Stimulated activated CD8-positive, alpha-beta memory T cell treated with anti-CD3 and anti-CD28 coated beads, Interleukin-2, amount 100 ng/mL, for 48 hours (primary cell): ENCODE results near the gene PLEKHA7.

Experiments used
- DNase-seq, 2 donors: peaks; one replicate each; pipeline ENCODE4 v3.0.0-alpha.2; 2020; ENCODE audit warnings: low read depth in 2 of 2

The PLEKHA7 gene

DNA sequence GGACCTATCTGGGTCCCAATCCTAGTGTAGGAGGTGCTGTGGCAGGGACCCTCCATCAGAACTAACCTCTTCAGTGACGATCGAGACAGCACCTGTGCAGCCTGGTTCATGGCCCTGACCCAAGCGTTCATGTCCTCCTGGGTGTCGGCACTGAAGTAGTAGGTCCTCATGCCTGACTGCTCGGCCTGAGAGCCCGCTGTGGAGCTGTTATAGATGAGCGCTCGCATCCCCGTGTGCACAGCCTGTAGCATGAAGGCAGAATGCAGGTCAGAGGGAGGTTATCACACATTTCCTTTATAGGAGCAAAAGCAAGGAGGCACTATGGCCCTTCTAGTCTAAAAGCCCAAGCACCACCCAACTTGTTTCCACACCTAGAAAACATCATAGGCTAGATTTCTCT lies 172.7 kb downstream of the PLEKHA7 start:
- DNase-seq: no peak

DNA sequence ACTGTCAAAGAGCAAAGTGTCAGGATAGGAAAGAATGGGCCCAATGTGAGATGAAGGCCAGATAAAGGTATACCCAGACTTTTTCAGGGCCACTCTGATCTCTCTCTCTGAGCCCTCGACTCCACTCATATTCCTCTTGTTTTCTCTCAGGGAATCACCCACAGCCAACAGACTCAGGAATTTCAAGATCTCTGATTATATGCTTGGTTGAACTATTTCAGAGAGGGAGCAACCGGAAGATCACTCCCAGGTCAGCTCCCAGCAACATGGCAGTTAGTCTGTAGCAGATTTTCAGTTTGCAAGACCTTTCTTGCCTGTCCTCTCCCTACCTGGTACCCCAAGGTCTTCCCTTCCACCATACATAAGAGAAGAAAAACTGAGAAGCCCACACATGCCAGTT lies 173.3 kb downstream of the PLEKHA7 start:
- no peak for DNase-seq

DNA sequence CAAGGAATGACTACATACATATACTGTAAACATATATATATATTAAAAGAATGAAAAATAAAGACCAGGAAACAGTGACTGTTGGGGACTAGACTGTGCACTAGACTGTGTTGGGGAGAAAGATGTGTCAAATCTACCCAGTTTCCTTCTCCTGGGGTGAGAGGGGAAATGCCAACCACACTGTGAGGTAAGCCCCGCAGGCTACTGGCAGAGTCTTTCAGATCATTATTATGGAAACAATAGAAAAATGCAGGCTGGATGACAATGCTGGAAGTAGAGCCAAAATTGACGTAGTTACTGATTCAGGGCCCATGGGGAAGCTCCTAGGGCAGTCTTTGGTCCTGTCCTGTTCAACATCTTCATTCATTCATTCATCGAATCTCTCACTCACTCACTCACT lies 174.4 kb downstream of the PLEKHA7 start:
- no peak for DNase-seq

DNA sequence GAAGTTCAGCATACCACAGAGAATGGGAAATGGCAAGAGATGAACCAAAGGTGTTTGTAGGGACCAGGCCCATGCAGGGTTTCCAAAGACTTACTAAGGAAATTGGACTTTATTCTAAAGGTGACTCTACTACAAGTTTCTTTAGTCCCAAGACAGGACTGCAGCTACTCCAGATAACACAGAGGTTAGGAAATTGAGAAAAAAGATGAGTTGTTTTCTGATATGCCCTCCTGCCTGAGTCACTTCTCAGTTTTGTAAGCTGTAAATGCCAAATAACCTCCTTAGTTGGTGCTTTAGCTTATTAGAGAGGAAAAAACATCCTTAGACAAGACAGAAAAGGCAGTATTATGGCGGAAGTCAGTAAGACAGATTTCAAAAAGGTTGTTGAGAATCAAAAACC lies 179.8 kb downstream of the PLEKHA7 start:
- DNase-seq: no peak

DNA sequence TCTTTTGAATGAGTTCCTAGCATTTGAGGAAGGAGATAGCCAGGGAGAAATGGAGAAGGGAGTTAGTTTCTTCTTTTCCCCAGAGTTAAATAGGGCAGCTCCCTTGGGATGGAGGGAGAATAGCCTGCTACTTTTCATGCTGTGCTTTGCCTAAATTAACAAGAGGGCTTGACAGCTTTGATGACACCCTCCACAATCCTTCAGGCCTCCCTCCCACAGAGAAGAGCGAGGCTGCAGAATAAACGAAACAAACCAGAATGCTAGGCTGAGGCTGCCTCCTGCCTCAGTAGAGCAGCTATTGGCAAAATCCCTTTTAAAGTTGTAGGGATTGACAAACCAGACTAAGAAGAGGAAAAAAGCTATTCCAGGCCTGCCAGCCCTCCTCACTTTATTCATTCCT lies 181.2 kb downstream of the PLEKHA7 start:
- no peak for DNase-seq

DNA sequence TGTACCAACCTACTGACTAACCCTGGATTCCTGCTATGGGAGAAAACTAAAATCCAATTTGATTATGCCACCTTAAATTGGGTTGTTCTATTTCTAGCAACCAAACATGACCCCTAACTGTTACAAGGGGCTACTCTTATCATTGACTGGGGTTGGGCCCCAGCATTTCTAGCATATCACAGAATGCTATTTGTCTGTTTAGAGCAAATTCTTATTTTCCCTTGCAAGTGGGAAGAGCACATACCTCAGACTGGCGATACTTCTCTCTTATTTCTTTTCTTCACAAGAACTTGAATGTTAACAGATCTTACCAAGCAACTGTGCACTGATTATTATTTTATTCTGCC lies 182.0 kb downstream of the PLEKHA7 start:
- no peak for DNase-seq

DNA sequence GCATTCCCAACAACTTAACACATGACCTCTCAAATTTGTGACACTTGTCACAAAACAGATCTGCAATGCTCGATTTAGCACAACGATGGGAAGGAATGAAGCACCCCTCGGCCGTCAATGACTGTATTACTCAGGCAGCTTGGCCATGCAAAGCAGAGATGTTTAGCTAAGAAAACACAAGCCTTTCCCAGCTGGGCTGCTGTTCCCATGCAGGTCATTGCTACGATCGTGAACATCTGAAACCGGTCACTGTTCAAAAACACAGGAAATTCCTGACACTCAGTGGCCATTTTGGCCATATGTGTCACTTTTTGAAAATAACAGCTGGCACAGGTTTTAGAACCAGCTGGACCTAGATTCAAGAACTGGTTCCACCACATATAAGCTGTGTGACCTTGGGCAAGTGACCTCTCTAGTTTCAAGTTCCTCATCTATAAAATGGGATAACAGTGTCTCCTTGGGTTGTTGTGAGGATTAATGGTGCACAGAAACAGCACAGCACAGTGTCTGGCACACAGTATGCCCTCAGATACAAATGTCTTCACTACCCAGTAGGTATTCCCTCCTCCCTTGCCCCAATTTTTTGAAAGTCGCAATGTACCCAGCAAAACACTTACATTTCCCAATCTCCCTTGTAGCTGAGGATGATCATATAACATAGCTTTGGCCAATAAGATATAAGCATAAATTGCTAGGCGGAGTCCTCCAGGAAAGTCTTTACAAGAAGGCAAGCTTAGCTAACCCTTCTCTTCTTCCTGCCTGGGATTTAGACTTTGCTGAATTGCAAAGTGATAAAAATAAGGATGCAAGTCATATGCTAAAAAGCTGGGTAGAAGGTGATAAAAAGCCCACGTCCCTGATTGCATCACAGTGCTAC lies 182.7 kb downstream of the PLEKHA7 start:
- no peak for DNase-seq

DNA sequence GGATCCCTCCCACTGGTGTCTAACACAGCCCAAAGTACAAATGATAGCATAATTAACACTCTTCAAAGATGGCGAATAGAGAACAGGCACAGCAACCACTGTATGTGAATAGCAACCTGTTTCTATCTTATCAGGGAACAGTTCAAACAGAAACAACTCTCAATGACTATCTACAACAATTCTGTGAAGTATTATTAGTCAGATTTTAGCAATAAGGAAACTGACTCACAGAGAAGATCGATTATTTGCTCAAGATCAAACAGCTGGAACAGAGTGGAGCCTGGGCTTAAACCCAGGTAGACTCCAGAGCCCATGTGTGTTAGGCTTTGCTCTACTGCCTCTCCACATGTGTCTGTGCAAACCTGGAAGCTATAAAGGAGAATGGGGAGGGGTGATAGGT lies 187.1 kb downstream of the PLEKHA7 start:
- DNase-seq: no peak

DNA sequence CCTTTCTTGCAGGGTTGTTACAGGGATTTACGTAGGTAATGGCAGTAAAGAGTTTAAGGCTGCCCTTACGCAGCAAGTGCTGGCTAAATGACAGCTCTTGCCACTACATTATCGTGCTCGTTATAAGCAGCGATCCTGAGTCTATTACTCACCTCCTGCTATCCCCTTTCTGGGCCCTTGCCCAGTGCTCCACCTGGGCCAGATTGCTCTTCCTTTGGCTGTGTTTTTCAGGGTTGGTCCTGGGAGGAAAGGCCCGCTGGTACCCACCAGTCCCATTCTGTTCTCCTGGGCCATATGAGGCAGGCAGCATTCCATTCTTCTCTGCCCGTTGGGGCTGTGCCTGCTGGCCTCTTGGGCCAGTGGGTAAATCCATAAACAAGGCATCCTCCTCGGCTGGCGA lies 188.2 kb downstream of the PLEKHA7 start:
- no peak for DNase-seq

DNA sequence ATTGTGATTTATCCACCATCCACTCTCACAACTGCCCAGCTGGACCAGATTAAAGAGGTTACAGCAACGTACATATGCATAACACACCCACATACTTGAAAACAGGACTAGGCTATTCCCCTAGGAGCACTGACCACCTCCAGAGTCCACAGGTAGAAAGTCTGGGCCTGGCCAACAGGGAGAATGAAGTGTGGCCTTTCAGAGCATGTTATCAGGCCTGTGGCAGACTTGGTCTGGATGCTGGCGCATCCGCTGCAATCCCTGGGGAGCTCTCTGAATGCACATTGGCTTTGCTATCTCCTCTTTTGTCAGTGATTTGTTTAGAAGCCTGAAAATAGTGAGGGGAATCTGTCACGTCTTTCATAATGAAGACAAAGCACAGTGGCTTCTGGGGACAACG lies 189.1 kb downstream of the PLEKHA7 start:
- DNase-seq: no peak

DNA sequence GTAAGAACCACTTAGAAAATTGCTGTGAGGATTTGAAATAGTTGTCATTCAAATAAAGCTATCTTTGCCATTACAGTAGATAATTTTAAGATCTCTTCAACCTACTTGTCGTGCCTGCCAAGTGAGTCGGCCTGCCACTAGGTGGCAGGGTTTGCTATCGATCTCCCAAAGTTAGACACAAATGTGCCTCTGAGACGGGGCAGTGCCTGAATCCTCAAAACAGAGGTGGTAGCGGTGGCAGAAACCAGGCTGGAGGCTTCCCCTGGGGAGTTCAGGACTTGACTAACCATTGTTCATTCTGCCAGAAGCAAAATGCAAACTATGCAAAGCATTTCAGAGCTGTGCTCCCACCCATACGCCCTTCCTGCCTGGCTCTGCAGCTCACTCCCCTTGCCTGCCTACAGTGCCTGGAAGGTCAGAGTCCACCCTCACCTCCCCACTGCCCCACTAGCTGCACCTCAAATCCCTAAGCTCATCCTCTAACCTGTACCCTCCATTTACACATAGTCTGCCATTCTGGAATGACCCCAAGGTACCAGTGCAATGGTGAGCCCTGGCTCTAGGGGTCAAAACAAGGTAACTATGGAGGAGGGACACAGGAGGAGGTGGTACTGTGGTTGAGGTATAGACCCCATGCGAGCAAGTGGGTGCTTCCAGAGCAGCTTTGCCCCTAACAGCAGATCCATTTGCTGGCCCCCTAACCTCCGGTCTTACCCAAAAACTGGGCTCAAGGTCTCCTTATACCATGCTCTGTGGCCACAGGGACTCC lies 193.7 kb downstream of the PLEKHA7 start:
- DNase-seq: peak; percentile 51 to 61

DNA sequence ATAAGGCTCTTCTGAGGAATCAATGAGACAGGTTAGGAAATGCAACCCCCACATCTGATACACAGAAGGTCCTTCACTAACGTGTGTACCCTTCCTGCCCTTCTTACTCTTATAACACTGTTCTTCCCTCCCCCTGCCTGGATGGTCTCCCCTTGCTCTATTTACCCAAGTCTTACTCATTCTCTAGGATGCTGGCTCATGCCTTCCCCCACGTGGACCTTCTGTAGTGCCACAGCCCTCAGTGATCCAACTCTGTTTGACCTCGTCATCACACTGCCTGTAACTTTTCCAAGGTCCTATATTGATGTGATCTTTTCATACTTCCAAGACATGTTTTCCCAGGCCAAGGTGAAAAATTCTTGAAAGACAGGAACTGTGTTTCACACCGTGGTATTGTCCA lies 195.9 kb downstream of the PLEKHA7 start:
- no peak for DNase-seq

DNA sequence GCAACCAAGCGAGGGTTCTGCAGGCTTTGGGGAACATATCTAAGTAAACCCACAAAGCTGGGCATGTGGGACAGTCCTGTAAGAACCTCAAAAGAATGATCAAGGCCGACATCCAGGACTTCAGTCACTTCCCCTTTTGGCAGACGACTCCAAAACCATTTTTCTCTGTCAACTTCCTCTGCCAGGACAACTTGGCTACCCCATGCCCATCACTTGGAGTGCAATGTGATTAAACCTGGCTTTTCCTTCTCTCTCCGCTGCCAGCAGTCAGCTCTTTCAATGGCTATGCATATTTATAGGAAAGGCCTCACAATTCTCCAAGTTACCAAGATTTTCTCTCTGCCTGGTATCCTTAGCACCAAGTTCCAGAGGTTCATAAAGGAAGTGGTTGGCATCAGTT lies 196.9 kb downstream of the PLEKHA7 start:
- no peak for DNase-seq

DNA sequence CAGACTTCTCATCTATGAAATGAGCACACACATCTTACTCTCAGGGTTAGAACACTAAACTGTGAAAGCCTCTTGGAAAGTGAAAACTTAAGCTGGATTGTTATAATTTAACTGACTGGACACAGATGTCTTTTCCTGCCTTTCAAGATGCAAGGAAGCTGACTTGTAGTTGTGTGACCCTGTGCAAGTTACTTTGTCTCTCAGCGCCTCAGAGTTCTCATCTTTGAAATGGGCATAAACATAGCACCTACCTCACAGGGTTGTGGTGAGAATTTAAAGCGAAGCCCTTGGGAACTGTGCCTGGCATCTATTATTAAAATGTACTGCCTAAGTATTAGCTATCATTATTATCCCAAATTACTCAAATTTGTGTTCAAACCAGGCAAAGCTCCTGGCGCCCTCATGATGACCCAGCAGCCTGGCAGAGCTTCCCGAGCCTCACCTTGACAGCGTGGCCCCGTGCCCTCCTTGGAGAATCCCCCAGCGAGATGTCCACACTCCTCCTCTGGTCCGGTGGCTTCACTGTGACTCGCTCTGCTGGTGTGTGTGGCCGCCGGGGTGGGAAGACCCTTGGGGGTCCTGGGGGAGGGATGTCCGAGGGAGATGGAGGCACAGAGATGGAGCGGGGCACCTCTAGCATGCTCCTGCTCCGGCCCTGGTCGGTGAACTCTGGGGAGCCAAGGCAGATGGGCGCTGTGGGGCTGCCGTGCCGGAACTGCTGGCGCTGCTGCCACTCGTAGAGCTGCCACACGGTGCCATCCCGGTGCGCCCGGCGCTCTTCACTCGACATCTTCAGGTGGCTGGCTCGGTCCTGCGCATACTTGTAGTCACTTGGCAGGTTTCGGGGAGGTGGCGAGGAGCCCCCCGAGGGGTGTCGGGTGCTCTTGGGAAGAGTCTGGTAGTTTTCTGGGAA lies 197.6 kb downstream of the PLEKHA7 start:
- no peak for DNase-seq

DNA sequence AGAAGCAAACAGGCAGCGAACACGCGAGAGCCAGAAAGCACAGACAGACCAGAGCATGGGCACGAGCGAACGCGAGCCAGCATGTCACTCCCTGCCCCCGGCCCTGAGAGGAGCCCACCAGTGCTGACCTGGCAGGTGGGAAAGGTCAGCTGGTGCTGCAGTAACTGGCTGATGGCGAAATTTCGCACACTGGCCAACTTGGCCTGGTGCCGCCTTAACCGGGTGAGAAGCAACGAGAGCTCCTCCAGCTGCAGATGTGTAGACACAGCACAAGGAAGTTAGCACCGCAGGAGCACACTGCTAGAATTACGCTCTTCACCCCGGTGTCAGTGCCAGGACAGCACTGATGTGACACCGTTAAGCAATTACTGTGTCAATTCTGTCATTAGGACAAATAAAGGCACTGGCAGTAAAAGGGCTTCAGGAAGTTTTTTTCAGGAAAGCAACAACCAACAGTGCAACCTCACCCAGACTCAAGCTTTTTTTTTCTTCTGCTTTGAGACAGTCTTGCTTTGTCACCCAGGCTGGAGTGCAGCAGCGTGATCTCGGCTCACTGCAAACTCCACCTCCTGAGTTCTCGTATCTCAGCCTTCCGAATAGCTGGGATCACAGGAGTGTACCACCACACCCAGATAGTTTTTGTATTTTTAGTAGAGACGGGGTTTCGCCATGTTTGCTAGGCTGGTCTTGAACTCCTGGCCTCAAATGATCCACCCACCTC lies 199.0 kb downstream of the PLEKHA7 start:
- no peak for DNase-seq

DNA sequence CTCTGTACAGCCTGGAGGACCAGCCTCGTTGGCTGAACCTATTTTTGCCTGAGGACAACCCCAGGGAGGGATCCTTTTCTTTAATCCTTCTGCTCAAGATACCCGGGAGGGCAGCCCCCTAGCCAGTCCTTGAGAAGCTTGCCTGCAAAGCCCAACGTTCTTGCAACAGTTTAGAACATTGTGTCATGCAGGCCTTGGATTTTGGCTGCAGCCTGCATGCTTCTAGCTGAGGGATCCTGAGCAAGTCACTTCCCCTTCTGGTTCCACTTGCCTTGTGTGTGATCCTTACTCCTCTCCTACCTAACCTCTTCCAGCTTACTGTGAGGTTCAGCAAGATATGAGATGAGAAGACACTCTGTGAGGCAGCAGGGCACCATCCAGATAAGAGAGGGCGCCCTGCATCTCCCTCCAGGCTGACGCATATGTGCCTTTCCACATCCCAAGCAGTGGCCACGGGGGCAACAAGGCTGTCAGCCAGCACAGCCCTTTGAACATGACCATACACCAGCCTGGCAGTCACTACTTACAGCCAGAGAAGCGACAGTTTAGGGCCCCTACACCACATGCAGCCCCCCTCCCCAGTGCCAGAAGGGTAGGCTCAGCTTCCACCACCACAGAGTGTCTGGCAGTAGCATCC lies 199.7 kb downstream of the PLEKHA7 start:
- no peak for DNase-seq

DNA sequence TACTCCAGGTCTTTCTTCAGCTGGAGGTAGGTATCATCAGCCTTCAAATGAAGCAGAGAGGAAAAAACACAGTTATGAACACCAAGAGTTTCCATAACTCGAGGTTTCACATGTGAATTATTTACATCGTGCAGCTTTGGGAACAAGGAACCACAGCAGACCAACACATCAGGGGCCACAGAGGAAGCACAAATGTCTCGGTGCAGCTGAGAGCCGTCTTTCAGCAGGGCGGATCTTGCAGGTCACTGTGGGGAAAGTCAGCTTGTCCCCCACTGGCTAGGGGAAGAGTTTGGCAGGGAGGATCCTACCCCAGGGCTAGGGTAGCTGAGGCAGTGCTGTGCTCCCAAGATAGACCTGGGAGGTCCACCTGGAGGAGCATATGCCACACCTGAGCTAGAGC lies 201.1 kb downstream of the PLEKHA7 start:
- DNase-seq: no peak

DNA sequence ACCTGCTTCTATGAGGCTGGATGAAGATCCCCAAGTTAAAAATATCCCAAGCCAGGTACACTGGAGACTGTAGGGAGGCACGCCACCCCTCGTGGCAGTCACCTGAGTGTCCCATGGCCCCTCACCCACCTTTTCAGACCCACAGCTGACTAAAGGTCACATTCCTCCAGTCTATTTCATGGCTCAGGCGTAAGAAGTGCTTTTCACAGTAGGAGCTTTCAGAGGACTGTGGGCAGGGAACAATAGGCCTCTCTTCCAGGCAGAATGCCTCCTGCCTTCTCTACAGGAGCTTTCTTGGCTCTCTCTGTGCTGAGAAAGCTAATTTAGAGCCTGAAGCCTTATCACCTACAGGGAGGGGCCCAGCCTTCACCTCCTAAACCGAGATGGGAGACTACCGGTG lies 201.9 kb downstream of the PLEKHA7 start:
- no peak for DNase-seq

DNA sequence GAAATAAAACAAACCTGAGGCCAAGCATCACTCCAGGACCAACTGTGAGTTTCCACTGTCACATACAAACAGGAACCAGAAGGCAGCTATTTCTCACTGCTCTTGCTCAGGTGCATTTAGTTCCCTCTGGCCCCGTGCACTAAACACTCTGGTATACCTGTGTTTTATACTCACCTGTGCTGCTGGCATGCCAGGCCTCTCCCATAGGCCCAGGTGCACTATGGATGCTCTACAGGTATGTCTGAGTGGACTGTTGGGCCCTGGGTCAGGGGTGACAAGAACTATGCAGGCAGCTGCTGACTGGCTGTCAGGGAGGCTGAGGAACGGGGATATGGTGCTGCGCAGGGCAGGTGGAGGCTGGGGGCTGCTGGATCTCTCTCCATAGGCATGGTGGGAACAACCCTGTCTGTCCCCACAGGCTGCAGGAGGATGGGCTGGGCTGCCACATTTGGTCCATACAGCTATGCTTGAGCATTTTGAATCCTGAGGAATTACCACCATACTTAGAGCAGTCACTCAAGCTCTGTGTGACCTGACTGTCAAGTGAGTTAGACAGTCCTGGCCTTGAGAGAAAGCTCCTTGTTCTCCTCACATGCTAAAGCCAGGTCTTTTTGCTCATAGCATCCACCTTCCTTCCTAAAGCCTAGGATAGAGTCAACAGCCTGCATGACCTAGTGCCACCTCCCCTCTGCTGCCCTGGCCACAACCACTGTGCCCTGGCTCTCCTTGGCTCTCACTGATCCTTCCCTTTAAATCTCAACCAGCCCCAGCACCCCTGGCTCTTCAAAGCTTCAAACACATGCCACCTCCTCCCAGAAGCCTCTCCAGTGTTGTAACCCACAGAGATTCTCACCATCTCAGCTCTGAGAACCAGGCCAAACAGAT lies 202.8 kb downstream of the PLEKHA7 start:
- DNase-seq: no peak
